Astrocyte (in vitro differentiated cells and primary cell): ENCODE measurements around the gene MYO1G.

ENCODE experiments used
- CTCF ChIP-seq: IDR thresholded peaks from 2 replicates; pipeline ENCODE4 v1.5.1; 2011; ENCODE audit warnings: low read depth, mild to moderate bottlenecking, inconsistent platforms, low read length, moderate library complexity; ENCODE audit not compliant: insufficient read depth
- EZH2 ChIP-seq: IDR thresholded peaks from 2 replicates; pipeline ENCODE4 v1.6.1; 2012; ENCODE audit warnings: mild to moderate bottlenecking, low read length, inconsistent platforms; ENCODE audit not compliant: insufficient read depth

GRCh38 chr7:44936322-44936721 lies 42.5 kb downstream of the MYO1G start:
- TF ChIP-seq CTCF (no peak), EZH2 (no peak)
